GM19328 (cell line): ENCODE measurements around the gene CBX7.
"Not testable (repeated sequence)": the region's sequence is repeated elsewhere in the genome, so short reads cannot be mapped to it uniquely, and the experiment has no call there.

Experiments
- ATAC-seq: cut with Tn5 transposase; IDR thresholded peaks from one replicate; pipeline ENCODE4 v1.9.1; 2021; ENCODE audit warnings: mild to moderate bottlenecking, moderate library complexity; ENCODE audit not compliant: unreplicated experiment

The CBX7 gene

GRCh38 chr22:39174498-39175352 lies 22.2 kb upstream of the CBX7 start:
- no peak for ATAC-seq

DNA sequence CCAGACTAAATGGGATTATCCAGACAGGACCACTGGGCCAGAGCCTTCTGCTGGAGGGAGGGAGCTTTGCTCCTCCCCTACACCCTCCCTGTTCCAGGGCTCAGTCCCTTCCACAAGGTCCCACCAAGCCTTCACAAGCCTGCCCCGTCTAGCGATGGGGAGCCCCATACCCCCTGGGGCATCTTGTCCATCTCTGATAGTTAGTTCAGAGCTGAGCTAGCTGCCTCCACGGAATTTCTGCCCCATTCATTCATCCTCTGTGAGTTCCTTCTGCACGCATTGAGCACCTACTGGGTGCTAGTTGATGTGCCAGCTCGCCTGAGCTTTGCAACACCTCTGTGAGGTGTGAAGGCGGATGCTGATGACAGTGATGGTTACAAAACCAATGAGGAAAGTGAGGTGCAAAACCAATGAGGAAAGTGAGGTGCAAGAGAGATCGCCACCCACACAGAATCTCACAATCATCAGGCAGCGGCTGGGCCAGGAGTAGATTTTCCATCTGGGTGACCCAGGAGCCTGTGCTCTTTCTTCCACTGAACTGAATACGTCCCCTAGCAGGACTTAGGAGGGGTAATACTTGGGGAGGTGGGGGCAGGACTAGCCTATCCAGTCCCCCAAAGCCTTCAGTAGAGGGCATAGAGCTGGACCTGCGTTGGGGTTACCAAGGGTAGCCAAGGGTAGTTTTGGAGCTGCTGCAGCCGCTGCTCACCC lies 21.5 kb upstream of the CBX7 start:
- ATAC-seq, result no peak

- ATAC-seq, result no peak
These were observed 20.7 kb upstream of the CBX7 start for GRCh38 chr22:39173050-39173706.

DNA sequence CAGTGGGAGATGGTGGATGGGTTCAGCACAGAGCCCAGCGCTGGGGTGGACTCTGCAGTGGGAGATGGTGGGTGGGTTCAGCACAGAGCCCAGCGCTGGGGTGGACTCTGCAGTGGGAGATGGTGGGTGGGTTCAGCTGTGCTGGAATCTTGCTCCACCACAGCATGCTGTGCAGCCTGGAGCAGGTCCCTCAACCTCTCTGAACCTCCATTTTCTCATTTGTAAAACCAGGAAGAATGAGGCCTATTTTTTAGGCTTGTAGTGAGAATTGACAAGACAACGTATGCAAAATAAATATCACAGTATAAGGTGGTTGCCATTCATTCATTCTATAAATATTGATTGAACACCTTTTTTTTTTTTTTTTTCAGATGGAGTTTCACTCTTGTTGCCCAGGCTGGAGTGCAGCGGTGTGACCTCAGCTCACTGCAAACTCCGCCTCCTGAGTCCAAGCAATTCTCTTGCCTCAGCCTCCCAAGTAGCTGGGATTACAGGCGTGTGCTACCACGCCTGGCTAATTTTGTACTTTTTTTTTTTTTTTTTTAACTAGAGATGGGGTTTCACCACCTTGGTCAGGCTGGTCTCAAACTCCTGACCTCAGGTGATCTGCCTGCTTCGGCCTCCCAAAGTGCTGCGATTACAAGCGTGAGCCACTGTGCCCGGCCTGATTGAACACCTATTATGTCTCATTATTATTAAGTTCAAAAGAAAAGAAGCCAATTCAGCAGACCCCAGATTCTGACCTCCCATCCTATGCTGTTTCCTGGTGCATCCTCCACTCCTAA lies 20.0 kb upstream of the CBX7 start:
- not testable (repeated sequence) for ATAC-seq

GRCh38 chr22:39171623-39172264 lies 19.3 kb upstream of the CBX7 start:
- ATAC-seq, result no peak

DNA sequence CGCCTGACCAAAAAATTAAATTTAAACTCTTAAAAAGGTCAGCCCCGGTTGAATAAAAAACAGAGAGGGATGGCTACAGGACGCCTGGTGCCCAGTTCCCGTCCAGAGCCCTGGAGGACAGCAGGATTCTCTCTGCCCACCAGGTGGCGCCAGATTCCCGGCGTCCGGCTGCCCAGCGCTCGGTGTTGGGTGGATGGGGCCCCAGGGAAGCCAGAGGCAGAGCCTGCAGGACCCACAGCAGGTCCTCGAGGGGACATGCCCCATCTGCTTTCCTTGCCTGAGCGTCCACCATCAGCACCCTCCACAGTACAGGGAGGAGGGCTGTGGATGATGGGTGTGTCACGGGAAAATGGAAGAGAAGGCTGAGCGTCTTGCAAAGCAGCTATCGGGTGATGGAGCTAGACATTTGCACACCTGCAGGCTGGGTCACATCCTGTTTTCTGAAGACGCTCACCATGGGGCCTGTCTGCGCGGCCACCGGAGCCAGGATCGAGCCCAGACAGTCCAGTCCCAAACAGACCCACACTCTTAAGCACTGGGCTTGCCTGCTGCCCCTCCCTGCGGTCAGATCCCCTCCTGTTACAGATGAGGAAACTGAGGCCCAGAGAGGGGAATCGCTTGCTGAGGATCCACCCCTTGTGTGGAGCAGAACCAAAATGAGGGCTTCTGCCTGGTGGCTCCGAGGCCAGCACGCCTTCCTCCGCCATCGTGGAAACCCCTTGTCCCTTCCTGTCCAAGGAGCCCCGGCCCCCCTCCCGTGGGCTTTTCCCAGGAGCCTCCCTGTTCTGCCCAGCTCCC lies 18.5 kb upstream of the CBX7 start:
- ATAC-seq, result no peak

DNA sequence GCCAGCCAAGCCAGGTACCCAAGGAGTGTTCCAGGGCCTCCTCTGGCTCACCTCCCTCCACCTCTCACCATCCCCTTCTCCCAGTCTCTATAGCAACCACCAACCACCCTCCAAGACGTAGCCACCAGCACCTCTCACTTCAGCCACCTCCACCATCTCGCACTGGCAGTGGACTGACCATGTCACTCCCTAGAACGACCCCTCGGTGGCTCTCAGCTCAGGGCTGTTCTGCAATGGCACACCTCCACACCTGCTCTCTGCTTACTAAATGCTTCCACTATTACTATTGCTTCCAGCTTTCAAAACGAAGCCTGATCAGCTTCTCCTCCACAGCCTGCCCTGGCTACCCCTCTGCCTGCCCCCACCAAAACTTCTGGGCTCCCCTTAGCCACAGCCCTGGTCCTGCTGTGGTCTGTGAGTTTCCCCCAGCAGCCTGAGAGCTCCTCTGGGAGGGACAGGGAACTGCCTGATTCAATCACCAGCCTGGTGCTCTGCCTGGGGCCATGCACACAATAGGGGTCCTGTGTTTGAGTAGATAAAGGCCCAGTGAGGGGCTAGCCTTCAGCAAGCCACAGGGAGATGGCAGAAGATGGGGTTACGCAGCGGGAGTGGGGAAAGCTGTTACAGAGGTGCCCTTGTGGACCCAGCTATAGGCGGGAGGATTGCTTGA lies 17.5 kb upstream of the CBX7 start:
- no peak for ATAC-seq

DNA sequence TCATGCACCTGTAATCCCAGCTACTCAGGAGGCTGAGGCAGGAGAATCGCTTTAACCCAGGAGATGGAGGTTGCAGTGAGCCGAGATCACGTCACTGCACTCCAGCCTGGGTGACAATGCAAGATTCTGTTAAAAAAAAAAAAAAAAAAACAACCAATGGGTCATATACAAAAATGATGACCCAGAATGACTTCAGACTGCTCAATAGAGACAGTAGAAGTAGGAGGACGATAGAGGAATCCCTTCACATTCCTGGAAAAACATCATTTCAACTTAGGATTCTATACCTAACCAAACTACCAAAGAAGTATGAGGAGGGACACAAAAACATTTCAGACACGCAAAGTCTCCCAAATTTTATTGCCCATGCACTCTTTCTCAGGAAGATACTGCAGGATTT lies 14.1 kb upstream of the CBX7 start:
- ATAC-seq, result no peak

DNA sequence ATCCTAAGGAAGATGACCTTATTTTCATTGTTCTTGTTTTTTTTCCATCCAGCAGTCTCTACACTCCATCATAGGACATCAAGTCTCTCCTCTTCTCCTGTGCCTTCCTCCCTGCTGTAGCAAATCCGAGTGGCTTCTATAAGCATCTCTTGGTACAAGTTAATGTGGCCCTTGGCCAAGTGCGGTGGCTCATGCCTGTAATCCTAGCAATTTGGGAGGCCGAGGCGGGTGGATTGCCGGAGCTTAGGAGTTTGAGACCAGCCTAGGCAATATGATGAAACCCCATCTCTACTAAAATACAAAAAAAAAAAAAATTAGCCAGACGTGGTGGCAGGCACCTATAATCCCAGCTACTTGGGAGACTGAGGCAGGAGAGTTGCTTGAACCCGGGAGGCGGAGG lies 3.6 kb upstream of the CBX7 start:
- ATAC-seq, result not testable (repeated sequence)

DNA sequence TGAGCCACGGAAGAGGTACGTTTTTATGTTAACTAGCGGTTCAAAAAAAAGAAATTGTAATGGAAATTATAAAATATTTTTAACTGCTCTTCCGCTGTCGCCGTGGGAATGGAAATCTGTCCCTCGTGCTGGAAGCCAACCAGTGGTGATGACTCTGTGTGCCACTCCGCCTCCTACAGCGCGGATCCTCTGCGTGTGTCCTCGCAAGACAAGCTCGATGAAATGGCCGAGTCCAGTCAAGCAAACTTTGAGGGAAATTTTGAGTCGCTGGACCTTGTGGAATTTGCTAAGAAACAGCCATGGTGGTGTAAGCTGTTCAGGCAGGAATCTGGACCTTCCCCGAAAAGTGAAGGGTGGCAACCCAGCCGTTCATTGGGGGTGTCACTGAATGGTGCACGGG lies 2.9 kb upstream of the CBX7 start:
- ATAC-seq, result no peak

DNA sequence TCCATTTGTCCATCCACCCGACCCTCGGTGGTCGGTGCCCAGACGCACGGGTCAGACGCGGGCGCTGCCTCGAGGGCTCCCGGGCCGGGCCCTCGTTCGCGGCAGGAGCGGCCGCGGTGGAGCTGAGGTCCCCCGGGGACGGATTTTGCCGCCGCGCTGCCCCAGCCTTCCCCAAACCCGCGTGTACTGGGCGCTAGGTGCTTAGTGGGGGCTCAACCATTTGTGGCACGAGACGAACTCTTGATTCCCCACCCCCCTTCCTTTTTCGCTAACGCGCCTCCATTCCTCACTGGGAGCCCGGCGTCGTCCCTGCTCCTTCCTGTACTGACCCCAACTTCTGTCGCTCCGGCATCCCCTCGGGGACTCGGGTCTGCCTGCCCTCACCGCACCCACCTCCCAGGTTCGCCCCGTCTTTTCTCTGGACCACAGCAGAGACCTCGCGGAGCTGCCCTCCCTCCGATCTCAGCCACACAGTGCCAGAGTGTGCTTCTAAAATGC lies 789 bp upstream of the CBX7 start:
- no peak for ATAC-seq

DNA sequence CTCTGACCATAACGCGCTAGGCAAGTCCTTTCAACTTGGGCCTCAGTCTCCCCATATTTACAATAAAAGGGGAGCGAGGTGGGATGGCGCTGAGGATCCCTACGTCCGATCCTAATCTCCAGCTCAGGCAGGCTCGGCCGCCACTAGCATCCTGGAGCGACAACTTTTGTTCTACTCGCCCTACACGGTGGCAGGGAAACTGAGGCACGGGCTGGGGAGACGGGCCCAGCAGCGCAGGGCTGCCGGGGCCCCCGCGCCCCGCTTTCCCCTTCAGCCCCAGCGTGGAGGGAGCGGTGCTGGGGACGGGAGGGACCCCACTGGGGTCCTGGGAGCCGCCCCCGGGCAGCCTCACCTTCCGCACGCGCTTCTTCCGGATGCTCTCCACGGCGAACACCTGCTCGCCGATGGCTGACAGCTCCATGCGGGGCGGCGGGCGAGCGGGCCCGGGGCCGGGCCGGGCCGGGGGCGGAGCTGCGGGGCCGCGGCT lies 413 bp downstream of the CBX7 start:
- ATAC-seq, result no peak

DNA sequence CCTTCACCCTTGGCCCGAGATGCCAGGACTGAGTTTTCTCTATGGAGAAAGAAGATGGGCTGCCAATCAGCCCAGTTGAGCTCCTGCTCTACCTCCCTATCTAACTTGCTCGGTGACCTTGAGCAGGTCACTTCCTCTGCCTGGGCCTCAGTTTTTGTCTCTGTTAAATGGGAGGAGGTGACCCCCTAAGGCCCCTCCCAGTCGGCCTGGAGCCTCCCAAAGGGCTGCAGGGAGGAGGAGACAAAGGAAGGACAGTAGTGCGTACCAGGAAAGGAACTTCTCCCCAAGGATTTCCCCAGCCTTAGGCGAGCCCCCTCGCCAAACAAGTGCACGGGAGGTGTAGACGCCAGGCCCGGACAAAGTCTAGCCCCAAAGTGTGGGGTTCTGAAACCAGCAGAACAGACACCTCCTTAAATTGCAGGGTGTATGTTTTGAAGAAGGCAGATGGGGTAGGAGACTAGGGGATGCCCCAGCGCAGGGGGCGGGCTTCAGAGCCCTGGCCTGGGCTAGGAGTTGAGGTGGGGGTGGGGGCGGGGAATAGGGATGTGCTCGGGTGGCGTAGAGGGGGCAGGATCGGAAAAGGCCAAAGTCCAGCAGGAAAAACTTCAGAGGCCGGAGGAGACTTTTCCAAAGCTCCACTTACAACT lies 1.0 kb downstream of the CBX7 start:
- ATAC-seq, result no peak

GRCh38 chr22:39150848-39151215 lies 1.6 kb downstream of the CBX7 start:
- no peak for ATAC-seq

DNA sequence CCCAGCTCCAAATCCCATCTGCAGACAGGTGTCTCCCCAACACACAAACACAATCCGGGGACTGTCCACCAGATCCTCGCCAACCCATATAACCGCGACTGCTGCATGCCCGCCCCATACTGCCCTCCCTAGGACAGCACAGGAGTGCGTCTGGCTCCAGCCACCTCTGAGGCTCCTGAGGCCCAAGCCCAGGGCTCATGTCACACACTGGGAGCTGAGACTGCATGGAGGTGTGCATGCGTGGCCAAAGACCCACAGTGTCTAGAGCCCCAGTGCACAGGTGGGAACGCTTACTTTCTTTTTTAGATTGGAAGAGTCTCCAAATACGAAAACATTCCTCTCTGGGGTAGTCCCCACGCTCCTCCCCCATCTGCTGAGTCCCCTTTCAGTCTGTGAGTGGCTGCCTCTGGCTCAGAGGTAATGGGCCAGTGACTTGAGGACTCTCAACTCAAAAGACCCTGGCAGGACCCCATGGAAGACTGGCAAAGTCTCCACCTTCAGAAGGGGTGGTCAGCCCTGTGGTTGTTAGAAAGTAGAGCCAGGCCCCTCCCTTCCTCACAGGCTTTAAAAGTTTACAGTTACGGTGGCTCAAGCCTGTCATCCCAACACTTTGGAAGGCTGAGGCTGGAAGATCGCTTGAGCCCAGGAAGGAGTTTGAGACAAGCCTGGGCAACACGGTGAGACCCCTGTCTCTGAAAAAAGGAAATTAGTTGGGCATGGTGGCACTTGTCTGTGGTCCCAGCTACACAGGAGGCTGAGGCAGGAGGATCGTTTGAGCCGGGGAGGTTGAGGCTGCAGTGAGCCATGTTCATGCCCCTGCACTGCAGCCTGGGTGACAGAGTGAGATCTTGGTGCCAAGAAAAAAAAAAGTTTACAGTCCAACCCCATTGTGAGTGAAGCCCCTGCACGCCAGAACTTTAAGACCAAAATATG lies 2.3 kb downstream of the CBX7 start:
- no peak for ATAC-seq

DNA sequence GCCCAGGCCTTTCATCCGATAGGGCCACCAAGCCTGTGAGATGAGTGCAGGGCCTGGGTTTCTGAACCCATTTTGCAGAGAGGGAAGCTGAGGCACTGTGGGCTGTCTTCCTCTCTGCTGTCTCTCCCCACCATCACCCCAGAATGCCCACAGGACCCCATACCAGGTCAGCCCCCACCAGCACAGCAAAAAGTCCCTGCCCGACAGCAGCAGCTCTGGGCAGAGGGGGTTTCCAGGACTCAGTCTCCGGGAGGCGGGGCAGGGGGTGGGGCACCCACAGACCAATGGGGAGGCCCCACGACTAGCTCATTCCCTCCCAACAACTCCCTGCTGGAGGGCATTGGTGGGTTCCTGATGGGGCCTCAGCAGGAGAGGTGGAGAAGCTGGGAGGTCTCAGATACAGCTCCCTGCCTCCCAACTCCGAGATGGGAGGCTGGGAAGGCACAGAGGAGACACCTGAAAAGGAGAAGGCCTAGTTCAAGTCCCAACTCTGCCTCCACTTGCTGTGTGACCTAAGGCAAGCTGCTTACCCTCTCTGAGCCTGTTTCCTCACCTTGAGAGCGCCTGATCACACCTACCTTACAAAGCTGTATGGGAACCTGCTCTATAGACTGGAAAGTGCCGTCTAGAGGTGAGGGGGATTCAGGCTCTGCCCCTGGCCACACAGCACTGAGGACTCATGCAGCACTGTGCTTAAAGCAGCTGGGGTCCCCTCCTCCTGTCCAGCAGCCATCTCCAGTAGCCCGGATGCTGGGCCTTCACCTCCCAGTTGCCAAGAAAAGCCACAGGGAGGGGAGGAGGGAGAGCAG lies 3.5 kb downstream of the CBX7 start:
- ATAC-seq, result no peak
